ENCODE measurements around the gene MLNR.

DNA sequence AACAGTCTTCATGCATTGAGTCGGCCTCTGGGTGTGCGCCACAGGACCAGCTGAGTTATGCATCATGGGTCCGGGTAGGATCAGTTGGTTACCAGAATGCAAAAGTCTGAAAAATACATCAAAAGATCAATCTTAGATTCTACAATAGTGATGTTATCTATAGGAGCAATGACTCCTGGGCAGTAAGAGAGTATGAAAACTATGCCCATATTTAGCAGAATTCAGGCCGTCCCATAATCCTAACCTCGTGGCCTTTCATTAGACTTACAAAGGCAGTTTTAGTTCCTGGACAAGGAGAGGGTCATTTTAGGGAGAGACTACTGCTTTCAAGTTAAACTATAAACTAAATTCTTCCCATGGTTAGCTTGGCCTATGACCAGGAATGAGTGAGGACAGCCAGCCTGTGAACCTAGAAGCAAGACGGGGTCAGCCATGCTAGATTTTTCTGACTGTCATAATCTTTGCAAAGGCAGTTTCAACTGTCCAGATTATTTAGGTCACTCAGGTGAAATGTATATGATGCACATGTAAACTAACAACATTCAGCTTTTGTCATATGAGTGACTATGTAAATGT, 15.8 kb downstream of the MLNR start:
- TF ChIP-seq CTCF (conservative IDR thresholded peaks at IDR 0.05; ENCODE audit: low read depth, low read length), result no peak
- no peak for TF ChIP-seq EZH2 (IDR thresholded peaks at IDR 0.05; ENCODE audit: low read length, unreplicated experiment)
